ENCODE data around the gene CYCS. TPM values are rescaled to one million over a fixed set of nuclear protein-coding genes. Genes with fewer than 3 reads are reported as not detected.
A peak's percentile ranks its signal among the peaks of the same experiment; 100 is the strongest.
"Not testable (repeated sequence)": the region's sequence is repeated elsewhere in the genome, so short reads cannot be mapped to it uniquely, and the experiment has no call there.

CYCS gene
- total RNA-seq, 4 donors from 2014 or later = 32.1 to 68.0 (median 53.1) TPM

GRCh38 chr7:25119102-25119501 is 6.0 kb downstream of the CYCS start:
- H3K36me3 ChIP-seq = peaks cover 0 to 36% (median 0%) of the 10 kb centered on the region in 3 donors
- no peak overlapping the region for H3K4me3 ChIP-seq
- peaks cover 0 to 20% (median 4%) of the 10 kb centered on the region in 4 donors for H3K4me1 ChIP-seq
- no peak for DNase-seq
- H3K27ac ChIP-seq = peak overlapping the region in 1 of 4 donors; percentile 74
- H3K9me3 ChIP-seq = no peaks in the 10 kb centered on the region
- H3K27me3 ChIP-seq = no peaks in the 10 kb centered on the region
- TF ChIP-seq, protein P1, sequence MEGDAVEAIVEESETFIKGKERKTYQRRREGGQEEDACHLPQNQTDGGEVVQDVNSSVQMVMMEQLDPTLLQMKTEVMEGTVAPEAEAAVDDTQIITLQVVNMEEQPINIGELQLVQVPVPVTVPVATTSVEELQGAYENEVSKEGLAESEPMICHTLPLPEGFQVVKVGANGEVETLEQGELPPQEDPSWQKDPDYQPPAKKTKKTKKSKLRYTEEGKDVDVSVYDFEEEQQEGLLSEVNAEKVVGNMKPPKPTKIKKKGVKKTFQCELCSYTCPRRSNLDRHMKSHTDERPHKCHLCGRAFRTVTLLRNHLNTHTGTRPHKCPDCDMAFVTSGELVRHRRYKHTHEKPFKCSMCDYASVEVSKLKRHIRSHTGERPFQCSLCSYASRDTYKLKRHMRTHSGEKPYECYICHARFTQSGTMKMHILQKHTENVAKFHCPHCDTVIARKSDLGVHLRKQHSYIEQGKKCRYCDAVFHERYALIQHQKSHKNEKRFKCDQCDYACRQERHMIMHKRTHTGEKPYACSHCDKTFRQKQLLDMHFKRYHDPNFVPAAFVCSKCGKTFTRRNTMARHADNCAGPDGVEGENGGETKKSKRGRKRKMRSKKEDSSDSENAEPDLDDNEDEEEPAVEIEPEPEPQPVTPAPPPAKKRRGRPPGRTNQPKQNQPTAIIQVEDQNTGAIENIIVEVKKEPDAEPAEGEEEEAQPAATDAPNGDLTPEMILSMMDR (IDR thresholded peaks at IDR 0.05) = no peak
- TF ChIP-seq POLR2A (IDR thresholded peaks at IDR 0.05) = no peak

DNA sequence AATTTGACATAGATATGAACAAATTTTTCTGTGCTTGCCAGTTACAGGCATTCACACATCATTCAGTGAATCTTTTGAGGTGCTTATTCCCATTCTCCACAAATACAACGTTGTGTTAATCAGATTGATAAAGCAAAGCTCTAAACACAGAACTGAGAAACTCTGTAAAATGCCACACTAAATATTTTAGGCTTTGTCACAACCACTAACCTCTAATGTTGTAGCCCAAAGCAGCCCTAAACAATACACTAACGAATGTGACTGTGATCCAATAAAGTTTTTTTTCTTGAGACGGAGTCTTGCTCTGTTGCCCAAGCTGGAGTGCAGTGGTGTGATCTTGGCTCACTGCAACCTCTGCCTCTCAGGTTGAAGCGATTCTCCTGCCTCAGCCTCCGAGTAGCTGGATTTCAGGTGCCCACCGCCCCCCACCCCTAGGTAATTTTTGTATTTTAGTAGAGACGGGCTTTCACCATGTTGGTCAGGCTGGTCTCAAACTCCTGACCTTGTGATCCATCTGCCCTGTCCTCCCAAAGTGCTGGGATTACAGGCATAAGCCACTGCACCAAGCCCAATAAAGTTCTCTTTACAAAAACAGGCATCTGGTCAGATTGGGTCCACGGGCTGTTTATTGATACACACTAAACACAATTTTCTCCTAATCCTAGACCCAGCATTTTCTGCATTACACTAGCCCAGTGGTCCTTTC is 6.9 kb downstream of the CYCS start:
- H3K4me3 ChIP-seq = no peak overlapping the region
- H3K27ac ChIP-seq = peak overlapping the region; percentile 44 to 77 (median 75)
- peaks cover 0 to 16% (median 4%) of the 10 kb centered on the region in 4 donors for H3K4me1 ChIP-seq
- no peak for DNase-seq
- H3K9me3 ChIP-seq = no peaks in the 10 kb centered on the region
- TF ChIP-seq POLR2A (IDR thresholded peaks at IDR 0.05) = no peak
- TF ChIP-seq, protein P1 (IDR thresholded peaks at IDR 0.05) = peak in 1 of 6 experiments; percentile 6
- peaks cover 0 to 36% (median 0%) of the 10 kb centered on the region in 3 donors for H3K36me3 ChIP-seq
- no peaks in the 10 kb centered on the region for H3K27me3 ChIP-seq

DNA sequence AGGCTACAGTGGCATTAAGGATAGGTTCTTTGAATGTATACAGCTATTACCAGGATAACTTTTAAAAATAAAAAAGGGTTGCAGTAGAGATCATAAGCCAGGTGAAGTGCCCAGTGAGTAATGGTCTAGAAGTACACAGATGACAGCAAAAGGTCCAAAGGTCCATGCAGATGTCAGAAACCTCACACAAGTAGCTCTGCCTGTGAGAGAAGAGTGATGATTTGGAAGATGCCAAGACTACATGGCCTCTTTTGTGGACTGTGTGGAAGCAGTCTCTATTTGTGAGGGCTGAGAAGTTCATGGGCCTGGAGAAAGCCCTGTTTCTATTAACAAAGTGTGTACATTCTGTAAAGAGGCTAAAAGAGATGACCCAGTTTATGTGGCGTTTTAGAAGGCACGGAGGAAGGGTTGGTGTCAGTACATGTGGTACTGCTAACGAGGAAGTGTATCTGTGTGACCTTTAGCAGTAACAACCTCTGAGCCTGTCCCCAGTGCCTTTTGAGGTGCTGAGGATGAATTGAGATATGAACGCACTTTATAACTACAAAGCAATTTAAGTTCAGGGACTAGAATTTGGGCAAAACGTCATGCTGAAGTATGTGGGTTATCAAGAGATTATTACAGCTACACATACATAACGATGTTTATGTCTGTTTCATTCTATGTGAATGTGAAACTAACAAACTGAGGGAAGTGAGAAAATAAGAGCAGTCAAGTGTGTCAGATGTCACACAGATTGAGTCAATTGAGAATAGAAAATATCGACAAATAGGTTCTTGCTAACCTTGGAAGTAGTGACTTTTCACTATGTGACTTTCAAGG is 7.6 kb downstream of the CYCS start:
- peak in 2 of 3 donors; percentile 35 to 72 for DNase-seq
- Histone ChIP-seq H3K36me3 (peaks cover 0 to 33% (median 0%) of the 10 kb centered on the region in 3 donors), H3K4me3 (peak overlapping the region in 1 of 4 donors; percentile 14), H3K4me1 (peaks cover 0 to 16% (median 4%) of the 10 kb centered on the region in 4 donors), H3K27me3 (no peaks in the 10 kb centered on the region), H3K9me3 (no peaks in the 10 kb centered on the region), H3K27ac (peak overlapping the region; percentile 44 to 77 (median 75))
- no peak for TF ChIP-seq POLR2A (IDR thresholded peaks at IDR 0.05)
- TF ChIP-seq, protein P1 (IDR thresholded peaks at IDR 0.05) = no peak

GRCh38 chr7:25116621-25117020 is 8.4 kb downstream of the CYCS start:
- Histone ChIP-seq H3K36me3 (peaks cover 0 to 24% (median 0%) of the 10 kb centered on the region in 3 donors), H3K4me1 (peaks cover 0 to 16% (median 4%) of the 10 kb centered on the region in 4 donors), H3K4me3 (no peak overlapping the region), H3K27me3 (no peaks in the 10 kb centered on the region), H3K27ac (peak overlapping the region in 3 of 4 donors; percentile 44 to 76 (median 74)), H3K9me3 (no peaks in the 10 kb centered on the region)
- TF ChIP-seq, protein P1 (IDR thresholded peaks at IDR 0.05) = no peak
- TF ChIP-seq POLR2A (IDR thresholded peaks at IDR 0.05) = no peak
- no peak for DNase-seq

DNA sequence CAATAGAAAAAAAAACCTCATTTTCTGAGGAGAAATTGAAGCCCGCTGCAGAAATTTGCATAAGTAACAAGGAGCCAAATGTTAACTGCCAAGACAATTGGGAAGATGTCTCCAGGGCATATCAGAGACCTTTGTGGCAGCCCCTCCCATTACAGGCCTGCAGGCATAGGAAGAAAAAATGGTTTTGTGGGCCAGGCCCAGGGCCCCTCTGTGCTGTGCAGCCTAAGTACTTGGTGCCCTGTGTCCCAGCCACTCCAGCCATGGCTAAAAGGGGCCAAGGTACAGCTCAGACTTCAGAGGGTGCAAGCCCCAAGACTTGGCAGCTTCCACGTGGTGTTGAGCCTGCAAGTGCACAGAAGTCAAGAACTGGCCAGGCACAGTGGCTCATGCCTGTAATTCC is 14.5 kb downstream of the CYCS start:
- not testable (repeated sequence) for DNase-seq, H3K4me1 ChIP-seq, H3K4me3 ChIP-seq, H3K27ac ChIP-seq, H3K27me3 ChIP-seq, H3K9me3 ChIP-seq, H3K36me3 ChIP-seq

GRCh38 chr7:25109276-25109675 is 15.8 kb downstream of the CYCS start:
- H3K4me1 ChIP-seq = no peaks in the 10 kb centered on the region
- TF ChIP-seq, protein P1 (IDR thresholded peaks at IDR 0.05) = no peak
- no peak for TF ChIP-seq POLR2A (IDR thresholded peaks at IDR 0.05)

More at GRCh38 chr7:25109276-25109675, 15.8 kb downstream of the CYCS start:
- Histone ChIP-seq H3K4me3 (no peak overlapping the region), H3K27me3 (no peaks in the 10 kb centered on the region), H3K36me3 (no peaks in the 10 kb centered on the region), H3K9me3 (no peaks in the 10 kb centered on the region), H3K27ac (no peak overlapping the region)
- DNase-seq = no peak

All from Peyer's patch (tissue), 4 donors.